ENCODE results near the gene HPCA. TPM values are rescaled to one million over a fixed set of nuclear protein-coding genes. Genes with fewer than 3 reads are reported as not detected.

The HPCA gene
- total and polyA plus RNA-seq, 4 donors = 0.51 to 0.90 TPM; not detected in 2

- 64 to 71% methylated on average over 4 of the region's 4 CpGs for WGBS, 2 donors
- Histone ChIP-seq H3K27me3 (ENCODE audit: control insufficient read depth in 1 of 2, insufficient read depth in 2 of 2, low read length in 1 of 2) (no peaks in the 10 kb centered on the region), H3K9me3 (ENCODE audit: control insufficient read depth, low read length) (no peaks in the 10 kb centered on the region), H3K4me3 (ENCODE audit: low read length in 2 of 2) (no peak overlapping the region), H3K36me3 (ENCODE audit: control insufficient read depth in 1 of 2, insufficient read depth in 2 of 2, low read length in 1 of 2) (peaks cover 5 to 7% of the 10 kb centered on the region in 2 donors), H3K4me1 (ENCODE audit: control insufficient read depth in 1 of 2, insufficient read depth in 2 of 2, low read length in 2 of 2) (peaks cover 0 to 1% of the 10 kb centered on the region in 2 donors), H3K27ac (ENCODE audit: low read depth in 1 of 2, low read length in 2 of 2) (no peak overlapping the region)
- intact Hi-C loops (cut with DNase I) = loop anchor here in 1 of 2 donors (5.0 to 10.0 kb wide), 3 partner anchors 67 to 145 kb away; partner anchors contain the start of genes AK2 and AZIN2
- ATAC-seq (ENCODE audit: low FRiP score) = peak; percentile 82
- DNase-seq = peak in 1 of 2 donors; percentile 80
Observed at GRCh38 chr1:32939655-32940371, 53.5 kb downstream of the HPCA start.

DNA sequence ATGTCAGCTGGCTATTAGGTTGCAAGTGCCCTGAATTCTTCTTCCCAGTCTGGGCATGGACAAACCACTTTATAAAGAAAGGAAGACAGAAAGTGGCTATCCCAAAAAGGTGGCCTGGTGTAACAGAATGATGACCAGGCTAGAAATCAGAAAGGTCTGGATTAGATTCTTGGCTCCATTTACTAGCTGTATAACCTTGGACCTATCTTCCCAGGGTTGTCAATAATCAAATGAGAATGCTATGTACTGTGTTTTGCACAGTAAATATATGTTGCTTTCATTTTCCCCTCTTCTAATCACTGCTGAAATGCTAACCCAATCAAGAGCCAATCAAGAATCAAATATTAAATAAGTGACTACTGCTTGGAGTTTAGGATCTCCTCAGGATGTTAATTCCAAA is 57.9 kb downstream of the HPCA start:
- Histone ChIP-seq H3K27ac (ENCODE audit: low read depth in 1 of 2, low read length in 2 of 2) (no peak overlapping the region), H3K27me3 (ENCODE audit: control insufficient read depth in 1 of 2, insufficient read depth in 2 of 2, low read length in 1 of 2) (no peaks in the 10 kb centered on the region), H3K4me3 (ENCODE audit: low read length in 2 of 2) (no peak overlapping the region), H3K4me1 (ENCODE audit: control insufficient read depth in 1 of 2, insufficient read depth in 2 of 2, low read length in 2 of 2) (peaks cover 6 to 10% of the 10 kb centered on the region in 2 donors), H3K36me3 (ENCODE audit: control insufficient read depth in 1 of 2, insufficient read depth in 2 of 2, low read length in 1 of 2) (peaks cover 3 to 7% of the 10 kb centered on the region in 2 donors), H3K9me3 (ENCODE audit: control insufficient read depth, low read length) (no peaks in the 10 kb centered on the region)
- DNase-seq (no peak), ATAC-seq (ENCODE audit: low FRiP score) (no peak)
- intact Hi-C loops (cut with DNase I) = no loop called here

Other genes starting within 250 kb of the HPCA start
- 10 to 100 TPM; 36.3 to 37.8 TPM for gene ZBTB8OS, start 235.9 kb upstream of the HPCA start, total RNA-seq
- 10 to 100 TPM; 43.6 to 78.3 TPM for gene ZBTB8OS, start 235.9 kb upstream of the HPCA start, polyA plus RNA-seq
- gene RBBP4, start 235.3 kb upstream of the HPCA start, total RNA-seq = 100 to 1,000 TPM; 106 to 114 TPM
- gene RBBP4, start 235.3 kb upstream of the HPCA start, polyA plus RNA-seq = 10 to 100 TPM; 31.4 to 41.3 TPM
- gene SYNC, start 183.7 kb upstream of the HPCA start, total RNA-seq = 10 to 100 TPM; 37.5 to 89.8 TPM
- 10 to 100 TPM; 11.4 to 36.8 TPM for gene SYNC, start 183.7 kb upstream of the HPCA start, polyA plus RNA-seq
- gene YARS1, start 69.1 kb upstream of the HPCA start, total RNA-seq = 10 to 100 TPM; 55.2 to 76.1 TPM
- 10 to 100 TPM; 20.4 to 38.7 TPM for gene YARS1, start 69.1 kb upstream of the HPCA start, polyA plus RNA-seq
- 10 to 100 TPM; 37.4 to 60.7 TPM for gene S100PBP, start 68.8 kb upstream of the HPCA start, total RNA-seq
- 10 to 100 TPM in 1 of 2 donors, 1 to 10 TPM in 1; 2.8 to 12.1 TPM for gene S100PBP, start 68.8 kb upstream of the HPCA start, polyA plus RNA-seq
- gene FNDC5, start 15.6 kb upstream of the HPCA start, total RNA-seq = 10 to 100 TPM in 1 of 2 donors, 1 to 10 TPM in 1; 5.6 to 17.6 TPM
- gene FNDC5, start 15.6 kb upstream of the HPCA start, polyA plus RNA-seq = 10 to 100 TPM in 1 of 2 donors, 1 to 10 TPM in 1; 8.1 to 11.7 TPM
- gene TMEM54, start 14.9 kb downstream of the HPCA start, total RNA-seq = 10 to 100 TPM; 21.1 to 23.8 TPM
- gene TMEM54, start 14.9 kb downstream of the HPCA start, polyA plus RNA-seq = 10 to 100 TPM; 25.3 to 77.5 TPM
- 10 to 100 TPM; 25.5 to 51.5 TPM for gene RNF19B, start 78.3 kb downstream of the HPCA start, total RNA-seq
- gene RNF19B, start 78.3 kb downstream of the HPCA start, polyA plus RNA-seq = 10 to 100 TPM; 13.8 to 16.4 TPM
- gene AK2, start 150.4 kb downstream of the HPCA start, total RNA-seq = 10 to 100 TPM; 87.4 to 95.6 TPM
- 10 to 100 TPM; 71.8 to 77.8 TPM for gene AK2, start 150.4 kb downstream of the HPCA start, polyA plus RNA-seq
- gene AZIN2, start 194.7 kb downstream of the HPCA start, total RNA-seq = 10 to 100 TPM in 1 of 2 donors, 1 to 10 TPM in 1; 3.9 to 14.4 TPM
- gene AZIN2, start 194.7 kb downstream of the HPCA start, polyA plus RNA-seq = 1 to 10 TPM; 1.5 to 2.5 TPM